WI38 (cell line): ENCODE measurements around the gene ANKRD55.

Experiments used
- H3K4me3 ChIP-seq: 2 replicates; pipeline ENCODE4 v1.5.1; 2011; ENCODE audit warnings: low read depth, mild to moderate bottlenecking, control low read depth, low read length
- TF ChIP-seq, protein P1 (sequence below): IDR thresholded peaks from 2 replicates; pipeline ENCODE4 v1.5.1; 2012; ENCODE audit warnings: low read depth, mild to moderate bottlenecking, control low read depth, low read length

ANKRD55 gene

DNA sequence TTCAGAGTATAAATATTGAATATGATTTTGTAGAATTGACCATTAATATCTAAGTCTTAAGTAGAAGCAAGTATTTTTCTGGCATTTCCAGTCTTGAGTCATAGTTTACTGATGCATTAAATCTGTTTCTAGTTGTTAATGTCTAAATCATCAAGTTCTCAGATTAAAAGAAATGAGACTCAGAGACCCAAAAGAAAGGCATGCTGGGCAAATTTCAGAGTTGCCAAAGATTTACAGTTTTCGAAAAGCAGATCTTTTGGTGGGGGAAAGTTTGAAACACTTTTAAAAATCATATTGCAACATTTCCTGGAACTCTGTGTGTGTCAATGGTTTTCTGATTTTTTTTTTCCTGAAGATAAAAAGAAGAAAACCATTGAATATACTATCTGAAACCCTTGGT lies 60.9 kb downstream of the ANKRD55 start:
- TF ChIP-seq, protein P1, sequence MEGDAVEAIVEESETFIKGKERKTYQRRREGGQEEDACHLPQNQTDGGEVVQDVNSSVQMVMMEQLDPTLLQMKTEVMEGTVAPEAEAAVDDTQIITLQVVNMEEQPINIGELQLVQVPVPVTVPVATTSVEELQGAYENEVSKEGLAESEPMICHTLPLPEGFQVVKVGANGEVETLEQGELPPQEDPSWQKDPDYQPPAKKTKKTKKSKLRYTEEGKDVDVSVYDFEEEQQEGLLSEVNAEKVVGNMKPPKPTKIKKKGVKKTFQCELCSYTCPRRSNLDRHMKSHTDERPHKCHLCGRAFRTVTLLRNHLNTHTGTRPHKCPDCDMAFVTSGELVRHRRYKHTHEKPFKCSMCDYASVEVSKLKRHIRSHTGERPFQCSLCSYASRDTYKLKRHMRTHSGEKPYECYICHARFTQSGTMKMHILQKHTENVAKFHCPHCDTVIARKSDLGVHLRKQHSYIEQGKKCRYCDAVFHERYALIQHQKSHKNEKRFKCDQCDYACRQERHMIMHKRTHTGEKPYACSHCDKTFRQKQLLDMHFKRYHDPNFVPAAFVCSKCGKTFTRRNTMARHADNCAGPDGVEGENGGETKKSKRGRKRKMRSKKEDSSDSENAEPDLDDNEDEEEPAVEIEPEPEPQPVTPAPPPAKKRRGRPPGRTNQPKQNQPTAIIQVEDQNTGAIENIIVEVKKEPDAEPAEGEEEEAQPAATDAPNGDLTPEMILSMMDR = no peak
- H3K4me3 ChIP-seq = no peak overlapping the region

DNA sequence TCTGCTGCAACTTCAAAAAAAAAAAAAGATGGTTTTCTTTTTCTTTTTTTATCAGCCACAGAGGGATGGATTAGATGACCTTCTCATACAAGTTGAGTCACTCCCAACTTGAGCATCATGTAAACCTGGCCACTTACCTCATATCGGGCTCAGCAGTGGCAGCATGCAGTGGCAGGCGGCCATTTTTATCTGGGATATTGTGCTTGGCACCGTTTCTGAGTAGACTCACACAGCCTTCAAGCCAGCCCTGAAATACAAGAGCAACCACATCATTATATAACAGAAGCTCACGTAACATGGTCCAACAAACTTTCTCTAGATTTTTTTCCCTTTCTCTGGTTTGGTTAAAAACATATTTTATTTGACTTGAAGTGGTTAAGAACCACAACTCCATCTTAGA lies 62.6 kb downstream of the ANKRD55 start:
- no peak overlapping the region for H3K4me3 ChIP-seq
- TF ChIP-seq, protein P1 = no peak

DNA sequence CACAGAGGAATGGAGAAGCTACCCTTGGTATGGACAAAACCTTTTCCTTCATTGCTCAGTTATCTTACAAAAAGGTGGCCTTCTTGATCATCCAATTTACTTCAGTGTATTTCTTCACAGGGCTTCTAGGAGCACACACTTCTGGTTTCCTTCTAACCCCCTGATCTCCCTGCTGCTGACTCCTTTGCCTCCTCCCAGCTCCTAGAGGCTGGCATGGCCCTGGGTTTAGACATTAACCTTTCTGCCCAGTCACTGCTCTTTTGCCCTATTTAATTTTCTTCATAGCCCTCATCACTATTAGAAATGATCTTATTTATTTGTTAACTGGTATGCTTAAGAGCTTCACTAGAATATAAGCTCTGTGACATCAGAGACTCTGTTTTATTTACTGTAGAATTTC lies 63.2 kb downstream of the ANKRD55 start:
- no peak overlapping the region for H3K4me3 ChIP-seq
- TF ChIP-seq, protein P1 = no peak

DNA sequence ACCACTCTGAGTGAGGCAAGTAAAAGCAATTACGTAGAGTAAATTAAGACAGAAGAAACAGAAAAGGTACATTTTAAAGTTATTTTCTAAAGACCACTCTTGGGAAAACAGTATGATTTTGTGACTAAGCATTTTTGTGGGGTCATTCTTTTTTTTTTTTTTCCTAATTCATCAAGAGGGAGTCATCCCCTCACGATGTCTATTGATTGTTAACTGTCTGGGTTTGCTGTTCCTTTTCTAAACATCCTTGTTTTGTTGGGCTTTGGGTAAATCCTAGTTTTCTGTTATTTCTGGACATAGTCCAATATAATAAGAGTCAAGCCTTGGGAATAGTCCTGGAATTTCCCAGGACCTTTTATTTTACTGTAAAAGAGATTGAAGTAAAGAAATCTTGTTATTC lies 63.8 kb downstream of the ANKRD55 start:
- TF ChIP-seq, protein P1 = no peak
- no peak overlapping the region for H3K4me3 ChIP-seq

DNA sequence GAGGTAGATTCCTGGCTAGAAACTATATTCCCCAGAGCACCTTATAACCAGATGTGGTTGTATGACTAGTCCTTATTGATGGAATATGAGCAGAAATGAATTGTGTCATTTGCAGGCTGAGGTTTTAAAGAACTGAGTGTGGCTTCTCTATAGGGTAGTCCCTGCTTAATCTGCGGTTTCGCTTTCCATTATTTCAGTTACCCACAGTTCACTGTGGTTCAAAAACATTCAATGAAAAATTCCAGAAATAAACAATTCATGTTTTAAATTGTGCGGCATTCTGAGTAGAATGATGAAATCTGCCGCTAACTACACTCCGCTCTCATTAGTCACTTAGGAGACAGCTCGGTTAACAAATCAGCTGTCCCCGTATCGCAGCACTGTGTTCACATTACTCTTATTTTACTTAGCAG lies 65.1 kb downstream of the ANKRD55 start:
- peak overlapping the region; percentile 23 for H3K4me3 ChIP-seq
- TF ChIP-seq, protein P1 = no peak

DNA sequence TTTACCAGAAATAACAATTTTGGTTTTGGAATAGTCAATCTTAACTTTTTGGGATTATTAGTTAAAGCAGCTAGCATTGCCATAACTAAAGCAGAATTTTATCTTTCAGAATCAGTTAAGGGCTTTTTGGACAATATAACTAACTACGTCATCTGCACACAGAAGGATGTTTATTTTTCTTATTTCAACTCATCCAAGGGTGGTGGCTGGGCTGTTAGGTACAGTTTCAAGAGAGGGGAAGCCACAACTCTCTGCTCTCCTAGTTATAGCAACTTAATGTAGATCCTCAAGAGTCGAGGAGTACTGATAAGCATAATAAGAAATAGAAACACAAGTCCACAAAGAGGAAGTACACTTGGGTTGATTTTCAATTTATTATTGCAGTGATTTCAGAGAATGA lies 65.6 kb downstream of the ANKRD55 start:
- peak overlapping the region; percentile 23 for H3K4me3 ChIP-seq
- TF ChIP-seq, protein P1 = no peak

DNA sequence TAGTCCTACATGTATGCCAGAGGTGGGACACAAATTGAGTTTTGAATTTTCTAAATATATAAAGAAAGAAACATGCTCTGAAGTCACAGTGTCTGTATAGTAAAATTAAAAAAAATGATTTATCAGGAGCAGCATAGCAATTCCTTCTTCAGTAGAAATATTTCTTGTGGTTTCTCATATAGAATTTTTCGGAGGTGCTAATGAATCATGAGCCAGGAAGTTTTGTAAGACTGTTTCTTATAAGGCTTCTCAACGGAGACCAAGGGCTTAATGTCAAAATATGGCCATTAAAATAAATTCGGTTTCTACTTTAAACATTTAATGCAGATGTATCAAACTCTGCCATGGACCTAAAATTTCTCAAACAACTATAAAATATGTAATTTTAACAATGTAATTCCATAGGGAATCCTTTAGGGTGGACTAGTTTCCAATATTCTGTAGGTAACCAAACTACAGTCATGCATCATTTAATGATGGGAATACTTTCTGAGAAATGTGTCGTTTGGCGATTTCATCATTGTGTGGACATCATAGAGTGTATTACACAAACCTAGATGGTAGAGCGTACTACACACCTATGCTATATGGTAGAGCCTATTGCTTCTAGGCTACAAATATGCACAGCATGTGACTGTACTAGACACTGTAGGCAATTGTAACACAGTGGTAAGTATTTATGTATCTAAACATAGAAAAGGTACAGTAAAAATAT lies 66.3 kb downstream of the ANKRD55 start:
- TF ChIP-seq, protein P1 = no peak
- H3K4me3 ChIP-seq = no peak overlapping the region
